Activated CD8-positive, alpha-beta memory T cell treated with anti-CD3 and anti-CD28 coated beads for 1 hour (primary cell): Measurements from ENCODE around the gene HNMT.
"Not testable (repeated sequence)": the region's sequence is repeated elsewhere in the genome, so short reads cannot be mapped to it uniquely, and the experiment has no call there.

Experiments used
- DNase-seq, 2 donors: peaks; one replicate each; pipeline ENCODE4 v3.0.0-alpha.2; 2020; ENCODE audit warnings: low read depth in 1 of 2; ENCODE audit errors: extremely low read depth in 1 of 2

Gene HNMT

DNA sequence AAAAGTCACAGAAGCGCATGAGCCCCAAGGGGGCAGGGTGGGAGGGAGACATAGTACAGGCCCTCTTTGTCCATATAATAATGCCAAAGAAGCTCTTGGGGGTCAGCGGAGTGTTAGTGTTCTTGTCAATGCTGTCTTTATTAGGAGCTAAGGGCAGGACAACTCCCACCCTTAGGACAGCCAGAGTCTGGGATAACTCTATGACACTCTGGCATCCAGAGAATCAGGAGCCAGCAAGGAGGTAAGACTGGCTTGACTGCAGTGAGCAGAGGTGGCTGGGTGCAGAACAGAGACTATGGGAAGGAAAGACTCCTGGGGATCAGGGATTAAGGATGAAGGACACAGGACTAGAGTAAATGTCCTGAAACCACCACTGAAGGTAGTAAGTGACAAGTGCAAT, 19.0 kb upstream of the HNMT start:
- DNase-seq = no peak

DNA sequence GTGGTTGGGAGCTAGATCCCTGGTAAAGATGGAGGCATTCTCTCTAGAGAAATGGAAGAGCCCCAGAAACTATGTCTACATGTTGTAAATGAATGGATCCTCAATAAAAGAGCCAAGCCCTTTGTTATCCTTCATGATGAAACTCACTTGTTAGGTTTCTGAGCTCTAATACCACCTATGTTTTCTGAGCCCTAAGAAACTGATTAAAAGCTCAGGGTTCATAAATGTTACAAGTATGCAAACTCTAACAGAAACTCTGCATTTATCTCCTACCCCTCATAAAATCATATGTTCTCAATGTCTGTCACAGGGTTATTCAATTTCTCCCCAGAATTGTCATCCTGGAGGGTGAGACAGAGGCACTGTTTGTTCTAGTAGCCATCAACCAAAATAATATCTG, 18.0 kb upstream of the HNMT start:
- DNase-seq = no peak

DNA sequence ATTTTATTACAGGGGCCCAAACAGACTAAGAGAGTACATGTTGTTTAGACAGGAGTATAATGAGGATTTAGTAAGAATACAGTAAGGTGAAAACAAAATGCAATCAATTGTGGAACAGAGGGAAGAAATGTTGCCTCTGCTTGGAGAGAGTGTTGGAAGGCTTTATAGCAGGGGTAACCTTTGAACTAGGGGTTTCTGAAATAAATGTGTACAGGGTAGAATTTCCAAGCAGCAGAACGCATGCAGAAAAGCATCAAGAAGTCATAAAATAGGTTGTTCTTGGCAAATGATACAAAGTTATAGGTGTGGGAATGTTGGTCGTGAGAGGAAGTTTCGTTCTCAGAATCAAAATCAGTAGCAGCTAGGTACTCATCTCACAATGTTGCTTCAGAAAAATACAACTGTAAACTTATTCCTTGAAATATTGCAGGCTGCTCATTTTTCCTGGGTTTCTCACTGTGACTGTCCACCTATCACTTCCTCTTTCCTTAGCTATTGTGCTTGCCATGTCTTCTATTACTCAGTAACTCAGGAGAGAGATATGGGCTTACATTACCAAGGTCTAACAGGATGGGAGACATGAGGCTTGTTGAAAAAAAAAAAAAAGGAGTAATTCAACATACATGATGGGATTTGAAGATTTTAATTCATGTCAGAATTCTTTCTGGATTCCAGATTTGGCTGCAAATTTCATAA, 17.1 kb upstream of the HNMT start:
- no peak for DNase-seq

DNA sequence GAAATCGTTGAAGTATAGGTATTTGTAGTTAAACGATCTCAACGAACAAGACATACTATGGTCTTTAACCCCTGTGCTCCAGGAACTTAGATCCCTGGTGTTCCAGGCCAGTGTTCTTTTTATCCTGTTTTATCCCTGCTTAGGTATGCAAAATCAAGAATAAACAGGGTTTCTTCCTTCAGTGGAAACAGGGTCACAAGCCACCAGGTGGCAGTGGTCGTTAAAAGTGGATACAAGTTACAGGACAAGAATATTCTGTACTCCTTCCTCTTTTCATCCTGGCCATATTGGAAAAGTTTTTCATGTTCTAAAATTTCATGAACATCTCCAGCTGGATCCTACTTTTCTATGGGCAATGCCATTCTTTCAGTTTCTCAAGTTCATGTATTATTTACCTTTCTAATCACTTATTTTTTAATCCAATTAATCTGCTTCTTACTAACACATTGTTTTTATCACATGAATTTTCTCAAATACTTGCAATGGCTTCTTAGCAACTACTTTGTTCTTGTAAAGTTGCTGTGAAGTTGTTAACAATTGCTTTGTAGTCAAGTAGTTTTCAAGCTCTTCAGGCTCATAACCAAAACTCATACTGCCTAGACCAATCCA, 16.4 kb upstream of the HNMT start:
- DNase-seq = peak in 1 of 2 donors; percentile 4

DNA sequence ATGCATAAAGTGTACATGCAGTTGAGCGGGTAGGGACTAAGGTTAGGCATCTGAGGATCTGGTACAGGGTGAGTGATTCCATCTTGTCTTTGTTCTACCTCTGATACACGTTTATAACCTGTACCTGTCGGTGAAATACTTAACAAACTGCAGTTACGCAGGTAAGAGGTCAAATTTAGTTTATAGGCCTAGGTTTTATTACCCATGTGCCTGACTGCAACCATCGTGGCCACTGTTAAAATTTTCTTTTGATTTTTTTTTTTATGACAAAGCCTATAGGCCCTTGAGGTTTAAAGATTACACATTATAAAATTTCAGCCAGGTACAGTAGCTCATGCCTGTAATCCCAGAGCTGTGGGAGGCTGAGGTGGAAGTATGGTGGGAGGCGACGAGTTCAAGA, 15.4 kb upstream of the HNMT start:
- DNase-seq = no peak

DNA sequence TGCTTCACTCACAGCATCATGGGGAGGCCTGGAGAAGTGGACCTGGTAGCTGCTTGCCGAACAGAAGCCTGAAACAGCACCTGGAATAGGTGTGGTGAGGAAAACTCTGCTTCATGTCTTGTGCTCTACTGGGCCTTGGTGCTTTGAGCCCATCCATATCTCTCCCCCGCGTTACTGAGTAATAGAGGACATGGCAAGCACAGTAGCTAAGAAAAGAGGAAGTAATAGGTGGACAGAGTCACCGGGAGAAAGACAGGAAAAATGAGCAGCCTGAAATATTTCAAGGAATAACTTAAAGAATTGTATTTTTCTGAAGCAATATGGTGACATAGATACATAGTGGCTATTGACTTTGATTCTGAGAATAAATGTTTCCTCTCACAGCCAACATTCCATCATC, 14.0 kb upstream of the HNMT start:
- no peak for DNase-seq

DNA sequence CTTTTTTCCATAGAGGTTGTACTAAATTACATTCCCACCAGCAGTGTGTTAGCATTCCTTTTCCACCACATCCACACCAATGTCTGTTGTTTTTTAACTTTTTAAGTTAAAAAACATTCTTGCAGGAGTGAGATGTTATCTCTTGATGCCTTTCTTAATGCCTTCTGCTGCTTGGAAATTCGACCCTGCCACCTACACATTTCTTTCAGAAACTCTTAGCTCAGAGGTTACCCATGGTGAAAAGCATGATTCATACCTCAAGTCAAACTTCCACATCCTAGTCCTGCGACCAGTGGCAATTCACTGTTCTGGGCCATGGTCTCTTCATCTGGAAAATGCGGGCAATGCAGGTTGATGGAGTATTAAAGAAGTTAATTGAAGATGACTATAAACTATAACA, 12.7 kb upstream of the HNMT start:
- DNase-seq = no peak

DNA sequence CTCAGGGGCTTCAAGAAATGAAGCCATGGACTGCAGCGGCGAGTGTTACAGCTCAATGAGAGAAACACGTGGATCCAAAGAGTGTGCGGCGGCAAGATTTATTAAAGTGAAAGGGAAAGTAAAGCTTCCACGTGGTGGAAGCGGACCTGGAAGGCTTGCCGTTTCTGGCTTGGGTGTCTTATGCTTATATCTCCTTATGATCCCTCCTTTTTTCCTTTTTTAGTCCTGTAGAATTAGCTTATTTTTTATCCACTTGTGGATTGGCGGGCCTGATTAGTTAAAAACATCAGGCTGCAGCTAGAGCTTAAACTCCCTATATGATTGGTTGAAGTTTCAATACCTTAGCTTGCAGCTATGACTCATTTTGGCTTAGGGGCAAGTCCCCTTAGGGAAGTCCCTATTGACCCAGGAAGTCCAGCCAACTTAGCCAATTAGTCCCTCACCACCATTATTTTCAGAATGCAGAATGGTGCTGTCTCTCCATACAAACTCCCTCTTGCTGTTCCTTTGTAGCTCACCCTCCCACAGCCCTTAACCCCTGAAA, 11.6 kb upstream of the HNMT start:
- DNase-seq = no peak

DNA sequence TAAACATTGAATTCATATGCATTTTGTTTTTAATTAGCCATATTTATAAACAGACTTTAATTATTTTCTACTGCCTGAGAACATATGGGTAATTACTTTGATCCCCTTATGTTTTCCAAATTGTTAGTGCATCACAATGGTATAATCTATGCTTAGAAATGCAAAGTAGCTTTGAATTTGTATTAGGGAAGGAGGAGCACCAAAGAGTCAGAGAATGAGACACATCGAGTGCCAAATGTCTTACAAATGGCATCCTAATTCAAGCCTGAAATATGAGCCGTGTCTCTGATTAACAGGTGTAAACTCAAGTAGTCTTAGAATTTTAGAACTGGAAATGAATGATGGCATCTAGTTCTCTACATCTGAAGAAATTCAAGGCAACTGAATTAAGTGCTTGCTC, 8.7 kb upstream of the HNMT start:
- DNase-seq = no peak

DNA sequence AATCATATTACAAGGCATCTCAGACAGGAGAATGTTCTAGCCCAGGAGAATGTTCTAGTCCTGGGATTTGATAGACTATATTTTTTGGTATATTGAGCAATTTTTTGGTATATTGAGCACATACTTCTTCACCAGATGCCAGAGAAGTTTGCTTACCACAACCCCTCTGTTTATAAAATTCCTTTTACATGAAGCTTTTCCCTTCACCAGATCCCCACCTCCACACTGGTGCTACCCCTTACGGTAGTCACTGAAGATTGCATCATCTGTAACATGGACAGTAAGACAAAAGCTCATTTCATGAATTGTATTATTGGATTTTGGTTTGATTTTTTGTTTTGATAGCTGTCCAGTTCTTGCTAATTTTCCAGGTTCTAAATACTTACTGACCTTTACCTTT, 7.2 kb upstream of the HNMT start:
- DNase-seq = no peak

DNA sequence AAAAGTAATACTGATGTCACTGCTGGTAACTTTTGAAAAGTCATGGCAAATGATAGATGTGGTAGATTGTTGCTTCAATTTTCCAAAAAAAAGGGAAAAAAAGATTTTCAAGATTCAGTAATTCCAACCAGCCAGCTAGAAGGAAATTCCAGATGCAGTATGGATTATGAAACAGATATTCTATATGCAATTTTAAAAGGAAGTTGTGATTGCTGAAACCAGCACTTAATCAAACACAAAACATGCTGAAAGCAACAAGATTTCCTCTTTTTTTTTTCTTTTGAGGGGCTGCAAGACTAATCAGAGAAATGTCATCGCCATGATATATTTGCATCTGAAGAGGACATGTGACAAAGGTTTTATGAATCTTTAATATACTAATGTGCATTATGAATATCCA, 5.1 kb upstream of the HNMT start:
- DNase-seq = no peak

DNA sequence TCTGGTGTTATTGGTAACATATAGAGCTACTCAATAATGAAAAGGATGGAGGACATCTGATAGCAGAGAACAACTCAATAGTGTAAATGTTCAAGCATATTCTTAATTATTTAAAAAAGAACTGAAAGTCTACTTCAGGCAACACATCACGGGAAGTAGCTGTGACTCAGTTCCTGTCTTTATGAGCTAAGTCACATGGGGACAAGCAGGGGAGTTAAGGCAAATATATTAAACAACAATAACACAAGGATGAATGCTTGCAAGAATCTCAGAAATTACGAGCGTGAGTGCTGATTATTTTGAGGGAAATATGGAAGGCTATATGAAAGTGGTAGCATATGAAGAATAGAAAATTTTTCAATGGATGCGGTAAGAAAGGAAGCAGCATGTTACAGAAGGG, 4.0 kb upstream of the HNMT start:
- DNase-seq = no peak

DNA sequence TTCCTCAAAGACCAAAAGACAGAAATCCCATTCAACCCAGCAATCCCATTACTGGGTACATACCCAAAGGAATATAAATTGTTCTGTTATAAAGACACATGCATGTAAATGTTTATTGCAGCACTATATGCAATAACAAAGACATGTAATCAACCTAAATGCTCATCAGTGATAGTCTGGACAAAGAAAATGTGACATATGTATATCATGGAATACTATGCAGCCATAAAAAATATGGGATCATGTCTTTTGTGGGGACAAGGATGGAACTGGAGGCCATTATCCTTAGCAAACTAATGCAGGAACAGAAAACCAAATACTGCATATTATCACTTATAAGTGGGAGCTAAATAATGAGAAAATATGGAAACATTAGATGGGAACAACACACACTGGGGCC, 2.7 kb upstream of the HNMT start:
- no peak for DNase-seq

DNA sequence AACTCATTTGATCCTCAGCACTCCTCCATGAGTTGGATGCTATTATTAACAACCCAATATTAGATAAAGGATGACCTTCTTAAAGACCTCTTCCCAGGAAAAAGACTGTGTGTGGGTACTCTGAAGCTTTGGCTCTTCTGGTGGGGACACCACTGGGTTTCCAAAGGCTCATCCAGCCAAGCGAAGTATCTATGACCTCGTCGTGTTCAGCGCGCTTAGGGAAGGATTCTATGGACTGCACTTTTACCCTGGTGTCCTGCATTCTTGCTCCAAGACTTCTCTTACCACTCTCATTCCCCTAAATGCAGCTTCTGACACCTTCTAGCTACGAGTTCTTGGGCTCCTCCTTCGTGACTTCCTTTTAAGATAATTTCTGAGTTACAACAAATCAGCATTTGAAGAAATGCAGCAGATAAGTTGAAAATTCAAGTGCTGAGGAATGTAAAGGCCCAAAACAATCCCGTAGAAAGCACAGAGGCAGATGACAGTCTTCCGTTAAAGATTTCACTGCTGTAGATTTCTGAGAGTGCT, 673 bp upstream of the HNMT start:
- no peak for DNase-seq

DNA sequence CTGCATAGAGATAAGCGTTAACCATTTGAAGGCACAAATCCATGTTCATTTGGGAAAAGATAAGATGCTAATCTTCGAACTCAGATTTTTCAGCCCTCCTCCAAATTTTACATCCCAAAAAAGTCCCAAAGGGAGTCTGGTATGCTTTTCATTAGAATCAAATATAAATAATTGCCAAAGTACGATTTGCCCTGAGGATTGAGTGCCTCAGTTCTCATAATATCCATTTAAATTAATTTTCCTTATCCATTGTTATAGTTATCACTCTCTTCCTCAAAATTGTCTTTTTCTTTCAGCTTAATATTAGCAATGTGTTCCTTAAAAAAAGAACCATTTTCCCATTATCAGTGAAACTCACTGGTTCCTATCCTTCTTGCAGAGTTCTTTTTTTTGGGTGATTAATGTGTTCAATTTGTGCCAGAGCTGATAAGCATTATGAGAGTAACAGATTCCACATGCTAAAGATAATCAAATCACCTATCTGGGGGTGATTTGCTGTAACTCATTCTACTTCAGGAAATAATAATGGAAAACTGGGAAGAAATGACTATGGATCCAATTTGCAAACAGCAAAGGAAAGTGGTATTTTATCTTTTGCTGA, 686 bp downstream of the HNMT start:
- no peak for DNase-seq

DNA sequence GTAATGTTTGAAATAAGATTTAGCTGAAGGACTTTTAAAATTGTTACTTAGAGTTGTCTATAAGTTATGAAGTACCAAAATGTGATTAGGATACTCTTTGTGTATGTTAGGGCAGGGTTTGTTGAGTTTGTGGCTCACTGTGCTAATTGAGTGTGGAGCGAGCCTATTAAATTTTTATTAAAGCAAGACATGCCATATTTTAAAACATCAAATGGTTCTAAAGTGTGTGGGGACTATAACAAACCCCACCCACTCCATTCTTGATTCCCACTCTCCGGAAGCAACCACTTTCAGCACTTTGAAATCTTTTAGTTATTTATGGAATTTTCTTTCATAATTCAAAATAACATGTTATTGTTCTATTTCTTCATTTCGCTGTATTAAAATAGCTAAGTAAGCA, 1.8 kb downstream of the HNMT start:
- no peak for DNase-seq

DNA sequence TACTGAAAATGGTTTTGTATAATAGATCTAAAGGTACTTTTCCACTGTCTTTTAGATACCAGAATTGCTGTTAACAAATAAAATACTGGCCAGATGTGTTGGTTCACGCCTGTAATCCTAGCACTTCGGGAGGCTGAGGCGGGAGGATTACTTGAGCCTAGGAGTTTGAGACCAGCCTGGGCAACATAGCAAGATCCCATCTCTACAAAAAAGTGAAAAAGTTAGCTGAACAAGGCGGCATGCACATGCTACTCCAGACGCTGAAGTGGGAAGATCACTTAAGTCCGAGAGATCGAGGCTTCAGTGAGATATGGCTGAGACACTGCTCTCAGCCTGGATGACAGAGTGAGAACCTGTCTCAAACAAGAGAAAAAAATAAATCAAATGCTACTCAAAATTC, 2.8 kb downstream of the HNMT start:
- no peak for DNase-seq

DNA sequence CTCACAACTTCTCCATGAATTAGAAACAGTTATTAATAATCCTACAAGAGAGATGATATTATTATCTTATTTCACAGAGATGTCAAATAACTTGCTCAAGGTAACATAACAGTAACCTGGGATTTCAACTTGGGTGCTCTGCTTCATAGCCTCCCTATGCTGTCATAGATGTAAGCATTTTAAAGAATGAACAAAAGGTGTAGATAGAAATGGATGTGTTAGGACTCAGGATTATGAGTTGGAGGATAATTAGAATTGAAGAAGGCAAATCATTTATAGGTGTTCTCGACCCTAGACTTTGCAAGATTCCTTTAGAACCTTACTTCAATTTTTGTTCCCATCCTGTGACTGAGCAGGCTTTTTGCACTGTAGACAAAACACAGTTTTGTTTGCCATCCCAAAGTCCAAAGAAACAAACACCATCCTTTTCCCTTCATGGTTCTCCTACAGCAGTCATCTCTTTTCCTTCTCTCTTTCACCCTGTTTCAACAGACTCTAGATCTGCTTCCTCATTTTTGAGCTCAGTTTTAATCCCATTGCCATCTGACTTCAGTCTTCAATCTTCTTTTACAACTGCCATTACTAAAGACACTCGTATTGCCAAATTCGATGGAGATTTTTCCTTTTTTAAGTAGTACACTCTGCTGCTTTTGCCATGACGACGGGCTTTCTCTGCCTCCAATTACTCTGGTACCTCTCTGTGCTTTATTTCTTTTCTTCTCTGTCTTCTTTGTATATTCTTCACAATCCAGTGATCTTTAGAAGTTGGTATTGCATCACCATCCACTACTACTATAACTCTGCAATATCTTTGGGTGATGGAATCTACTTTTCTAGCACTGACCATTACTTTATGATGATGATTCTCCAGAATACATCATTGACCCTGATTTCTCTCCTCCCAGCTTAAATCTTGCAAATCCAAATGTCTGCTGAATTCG, 4.5 kb downstream of the HNMT start:
- DNase-seq = no peak

DNA sequence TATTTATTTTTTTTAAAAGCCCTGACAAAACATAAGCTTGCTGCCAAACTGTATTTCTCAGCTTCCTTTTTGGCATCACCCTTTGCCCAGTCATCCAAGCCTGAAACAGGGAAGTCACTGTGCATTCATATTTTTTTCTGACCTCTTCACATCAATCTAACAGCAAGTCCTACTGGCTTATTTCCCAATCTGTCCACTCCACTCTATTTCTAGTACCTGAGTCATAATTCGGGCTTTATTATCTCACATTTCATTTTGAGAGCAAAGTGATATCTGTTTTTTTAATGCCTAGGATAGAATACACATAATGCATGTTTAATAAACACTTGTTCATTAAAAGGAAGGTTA, 5.1 kb downstream of the HNMT start:
- DNase-seq = no peak

DNA sequence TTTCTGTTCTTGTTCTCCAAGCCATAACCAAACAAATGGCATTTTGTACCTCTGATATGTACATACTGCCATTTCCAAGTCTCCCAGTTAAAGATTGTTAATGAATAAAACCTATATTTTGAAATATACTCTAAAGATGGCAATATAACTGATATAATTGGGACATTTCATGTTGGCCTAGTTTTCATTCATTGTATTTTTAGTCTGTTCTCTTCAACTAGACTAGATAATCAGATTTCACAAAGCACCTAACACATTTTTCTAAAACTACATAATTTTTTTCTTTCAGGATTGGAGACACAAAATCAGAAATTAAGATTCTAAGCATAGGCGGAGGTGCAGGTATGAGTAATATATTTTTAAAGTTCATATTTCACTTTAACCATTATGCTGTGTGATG, 5.6 kb downstream of the HNMT start:
- no peak for DNase-seq

DNA sequence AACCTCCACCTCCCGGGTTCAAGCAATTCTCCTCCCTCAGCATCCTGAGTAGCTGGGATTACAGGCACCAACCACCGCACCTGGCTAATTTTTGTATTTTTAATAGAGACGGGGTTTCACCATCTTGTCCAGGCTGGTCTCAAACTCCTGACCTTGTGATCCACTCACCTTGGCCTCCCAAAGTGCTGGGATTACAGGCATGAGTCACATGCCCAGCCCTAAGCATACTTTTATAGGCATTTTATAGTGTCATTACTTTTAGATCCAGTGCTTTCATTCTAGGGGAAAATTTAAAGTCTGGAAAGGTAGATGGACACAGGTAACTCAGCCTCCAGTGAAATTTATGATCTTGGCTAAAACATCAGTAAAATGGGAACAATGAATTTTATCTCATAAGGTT, 7.0 kb downstream of the HNMT start:
- DNase-seq = not testable (repeated sequence)
